GM12875 (cell line): ENCODE data around the gene AP4B1.

ENCODE experiments used
- H3K4me3 ChIP-seq: one replicate; pipeline ENCODE4 v1.5.1; 2011; ENCODE audit warnings: low read depth, low read length, control low read depth
- CTCF ChIP-seq: IDR thresholded peaks from 2 replicates; pipeline ENCODE4 v1.5.1; 2011; ENCODE audit warnings: low read depth, mild to moderate bottlenecking, control low read depth, inconsistent platforms, low read length, moderate library complexity, borderline replicate concordance; ENCODE audit not compliant: insufficient read depth

Gene AP4B1

GRCh38 chr1:113898241-113898814 lies 6.3 kb downstream of the AP4B1 start:
- no peak for TF ChIP-seq CTCF
- H3K4me3 ChIP-seq: no peak overlapping the region

- no peak overlapping the region for H3K4me3 ChIP-seq
- no peak for TF ChIP-seq CTCF
Observed at GRCh38 chr1:113895961-113896360, 8.6 kb downstream of the AP4B1 start.

- H3K4me3 ChIP-seq: no peak overlapping the region
- TF ChIP-seq CTCF: no peak
Observed at GRCh38 chr1:113895098-113895497, 9.5 kb downstream of the AP4B1 start.

- no peak for TF ChIP-seq CTCF
- no peak overlapping the region for H3K4me3 ChIP-seq
Observed at GRCh38 chr1:113893267-113893666, 11.3 kb downstream of the AP4B1 start.

- no peak overlapping the region for H3K4me3 ChIP-seq
- no peak for TF ChIP-seq CTCF
Observed at GRCh38 chr1:113891631-113892220, 12.9 kb downstream of the AP4B1 start.

- H3K4me3 ChIP-seq: no peak overlapping the region
- TF ChIP-seq CTCF: no peak
Observed at GRCh38 chr1:113890816-113891215, 13.8 kb downstream of the AP4B1 start.
